ENCODE results near the gene LMCD1.

DNA sequence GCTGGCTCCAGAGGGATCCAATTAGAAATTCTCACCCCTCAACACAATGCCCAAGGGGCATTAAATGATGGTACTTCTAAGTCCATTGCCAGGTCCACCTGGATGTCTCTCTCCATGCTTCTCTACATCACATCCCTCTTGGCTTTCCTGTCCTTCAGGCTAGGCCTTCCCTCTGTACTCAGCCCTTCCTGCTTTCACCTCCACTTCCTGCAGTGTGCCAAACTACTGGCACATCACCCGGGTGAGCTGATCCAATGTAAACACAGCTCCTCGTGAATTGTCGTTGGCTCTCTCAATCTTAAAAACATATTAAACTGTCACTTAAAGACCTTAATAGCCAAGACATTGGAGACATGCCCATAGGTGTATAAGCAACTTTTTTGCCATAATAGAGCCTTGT, 4.0 kb downstream of the LMCD1 start:
- no peak for TF ChIP-seq EP300 (IDR thresholded peaks at IDR 0.05)
- TF ChIP-seq, protein P1, sequence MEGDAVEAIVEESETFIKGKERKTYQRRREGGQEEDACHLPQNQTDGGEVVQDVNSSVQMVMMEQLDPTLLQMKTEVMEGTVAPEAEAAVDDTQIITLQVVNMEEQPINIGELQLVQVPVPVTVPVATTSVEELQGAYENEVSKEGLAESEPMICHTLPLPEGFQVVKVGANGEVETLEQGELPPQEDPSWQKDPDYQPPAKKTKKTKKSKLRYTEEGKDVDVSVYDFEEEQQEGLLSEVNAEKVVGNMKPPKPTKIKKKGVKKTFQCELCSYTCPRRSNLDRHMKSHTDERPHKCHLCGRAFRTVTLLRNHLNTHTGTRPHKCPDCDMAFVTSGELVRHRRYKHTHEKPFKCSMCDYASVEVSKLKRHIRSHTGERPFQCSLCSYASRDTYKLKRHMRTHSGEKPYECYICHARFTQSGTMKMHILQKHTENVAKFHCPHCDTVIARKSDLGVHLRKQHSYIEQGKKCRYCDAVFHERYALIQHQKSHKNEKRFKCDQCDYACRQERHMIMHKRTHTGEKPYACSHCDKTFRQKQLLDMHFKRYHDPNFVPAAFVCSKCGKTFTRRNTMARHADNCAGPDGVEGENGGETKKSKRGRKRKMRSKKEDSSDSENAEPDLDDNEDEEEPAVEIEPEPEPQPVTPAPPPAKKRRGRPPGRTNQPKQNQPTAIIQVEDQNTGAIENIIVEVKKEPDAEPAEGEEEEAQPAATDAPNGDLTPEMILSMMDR (IDR thresholded peaks at IDR 0.05): no peak
- TF ChIP-seq POLR2A (IDR thresholded peaks at IDR 0.05): no peak
